H1 (cell line): ENCODE data around the gene ZNF611. TPM values are rescaled to one million over a fixed set of nuclear protein-coding genes. Genes with fewer than 3 reads are reported as not detected.

Source experiments
- CTCF ChIA-PET: fragments of 300-600 bp; sonication (Branson Sonifier 250); formaldehyde crosslinking; loops from one replicate; lab custom pipeline; 2021; ENCODE audit not compliant: partially characterized antibody; lab: Charles Lee
- POLR2A ChIA-PET: fragments of 300-600 bp; sonication (Branson Sonifier 250); formaldehyde crosslinking; loops from one replicate; lab custom pipeline; 2021; ENCODE audit warnings: inconsistent platforms; ENCODE audit not compliant: partially characterized antibody; lab: Charles Lee
- DNase-seq, 2 experiments: peaks; one replicate each; pipeline versions ENCODE4 v3.0.0 to v3.0.0-alpha.2; 2010 to 2022; ENCODE audit warnings: low spot score in 2 of 2, low read depth in 1 of 2, mixed read lengths in 1 of 2
- FAIRE-seq: peaks from 2 replicates; lab custom pipeline; 2011; peaks lifted over from hg19 to GRCh38; lab: Jason Lieb, UNC
- H2AFZ ChIP-seq: 2 replicates; pipeline ENCODE4 v1.8.1; 2012; ENCODE audit warnings: low read length, inconsistent platforms
- H2AK5ac ChIP-seq: 2 replicates; pipeline ENCODE4 v1.6.1; 2013; ENCODE audit warnings: low read depth, low read length
- H2BK120ac ChIP-seq: replicated peaks from 2 replicates; pipeline ENCODE3; 2013; ENCODE audit warnings: low read depth, low read length, inconsistent platforms
- H2BK12ac ChIP-seq: 2 replicates; pipeline ENCODE4 v1.6.1; 2013; ENCODE audit warnings: low read depth, low read length
- H2BK15ac ChIP-seq: 2 replicates; pipeline ENCODE4 v1.6.1; 2013; ENCODE audit warnings: low read length
- H2BK20ac ChIP-seq: 2 replicates; pipeline ENCODE4 v1.6.1; 2013; ENCODE audit warnings: low read length
- H2BK5ac ChIP-seq: 2 replicates; pipeline ENCODE4 v1.6.1; 2013; ENCODE audit warnings: low read depth, low read length
- H3K14ac ChIP-seq: 2 replicates; pipeline ENCODE4 v1.6.1; 2013; ENCODE audit warnings: inconsistent platforms; ENCODE audit not compliant: insufficient read length
- H3K18ac ChIP-seq: 2 replicates; pipeline ENCODE4 v1.6.1; 2013; ENCODE audit warnings: low read length; ENCODE audit errors: extremely low read depth
- H3K23ac ChIP-seq: 2 replicates; pipeline ENCODE4 v1.6.1; 2013; ENCODE audit warnings: inconsistent platforms; ENCODE audit not compliant: insufficient read length
- H3K23me2 ChIP-seq: 2 replicates; pipeline ENCODE4 v1.6.1; 2013; ENCODE audit warnings: low read depth, low read length
- H3K27ac ChIP-seq: 2 replicates; pipeline ENCODE4 v1.6.1; 2011; ENCODE audit warnings: low read depth, low read length, inconsistent platforms
- H3K27me3 ChIP-seq, 4 experiments: replicated peaks in 1 of 4; 1 replicate in 1 of 4; 2 replicates in 3 of 4; pipeline versions ENCODE4 v1.6.1 to v1.8.1; 2011 to 2013; ENCODE audit warnings: low read length in 3 of 4, mild to moderate bottlenecking in 3 of 4, inconsistent platforms in 2 of 4, mixed read lengths in 2 of 4, moderate library complexity in 1 of 4; ENCODE audit not compliant: control insufficient read depth in 3 of 4, insufficient read depth in 3 of 4; ENCODE audit errors: extremely low read depth in 1 of 4
- H3K36me3 ChIP-seq, 4 experiments: 2 replicates each; pipeline versions ENCODE4 v1.6.1 to v1.8.1; 2011 to 2013; ENCODE audit warnings: mild to moderate bottlenecking in 4 of 4, low read length in 3 of 4, moderate library complexity in 2 of 4, control low read depth in 1 of 4, inconsistent platforms in 1 of 4; ENCODE audit not compliant: insufficient read depth in 4 of 4, control insufficient read depth in 2 of 4
- H3K4ac ChIP-seq: replicated peaks from 2 replicates; pipeline ENCODE3; 2013; ENCODE audit warnings: low read length, low read depth, mixed read lengths, inconsistent platforms; ENCODE audit not compliant: insufficient read length
- H3K4me1 ChIP-seq, 4 experiments: replicated peaks in 1 of 4; 1 replicate in 1 of 4; 2 replicates in 3 of 4; pipeline versions ENCODE4 v1.6.1 to v1.8.1; 2011 to 2013; ENCODE audit warnings: low read length in 3 of 4, inconsistent platforms in 2 of 4, mixed read lengths in 1 of 4; ENCODE audit not compliant: insufficient read depth in 4 of 4, control insufficient read depth in 3 of 4
- H3K4me2 ChIP-seq, 2 experiments: 2 replicates each; pipeline versions ENCODE4 v1.6.1 to v1.8.1; 2011 to 2013; ENCODE audit warnings: low read depth in 2 of 2, low read length in 2 of 2, control low read depth in 1 of 2, inconsistent platforms in 1 of 2, mild to moderate bottlenecking in 1 of 2; ENCODE audit not compliant: insufficient read depth in 1 of 2
- H3K4me3 ChIP-seq, 4 experiments: fragments of 200-600, 300-600 bp in 1 of 4; sonication (generic), shearing (Covaris generic), sonication (Bioruptor Twin) in 1 of 4; 2 replicates each; pipeline versions ENCODE4 v1.5.1 to v1.8.1; 2011 to 2016; ENCODE audit warnings: low read length in 4 of 4, low read depth in 3 of 4, control low read depth in 2 of 4, inconsistent platforms in 2 of 4, mild to moderate bottlenecking in 2 of 4, mixed read lengths in 1 of 4, moderate library complexity in 1 of 4; ENCODE audit not compliant: insufficient read depth in 2 of 4; ENCODE audit errors: extremely low read depth in 1 of 4
- H3K56ac ChIP-seq: replicated peaks from 2 replicates; pipeline ENCODE3; 2013; ENCODE audit warnings: low read depth, mild to moderate bottlenecking, mixed read lengths, low read length, inconsistent platforms; ENCODE audit not compliant: insufficient read length
- H3K79me1 ChIP-seq: 2 replicates; pipeline ENCODE4 v1.6.1; 2013; ENCODE audit warnings: low read depth, low read length, control low read depth
- H3K79me2 ChIP-seq, 2 experiments: 2 replicates each; pipeline versions ENCODE4 v1.6.1 to v1.8.1; 2012 to 2013; ENCODE audit warnings: low read length in 2 of 2, mild to moderate bottlenecking in 2 of 2, inconsistent platforms in 1 of 2; ENCODE audit not compliant: insufficient read depth in 2 of 2, control insufficient read depth in 1 of 2
- H3K9ac ChIP-seq, 4 experiments: replicated peaks in 1 of 4; 1 replicate in 1 of 4; 2 replicates in 3 of 4; pipeline versions ENCODE4 v1.6.1 to v1.8.1; 2011 to 2013; ENCODE audit warnings: low read depth in 3 of 4, low read length in 3 of 4, control low read depth in 2 of 4, mild to moderate bottlenecking in 2 of 4, moderate library complexity in 2 of 4, inconsistent platforms in 1 of 4; ENCODE audit errors: extremely low read depth in 1 of 4
- H3K9me3 ChIP-seq, 2 experiments: 2 replicates each; pipeline versions ENCODE4 v1.6.1 to v1.8.1; 2012 to 2013; ENCODE audit warnings: mild to moderate bottlenecking in 2 of 2, moderate library complexity in 2 of 2, control low read depth in 1 of 2, inconsistent platforms in 1 of 2, low read depth in 1 of 2, low read length in 1 of 2, mixed read lengths in 1 of 2; ENCODE audit not compliant: insufficient read depth in 2 of 2
- H4K20me1 ChIP-seq, 2 experiments: replicated peaks in 1 of 2; 2 replicates each; pipeline versions ENCODE3 to v1.8.1; 2011 to 2013; ENCODE audit warnings: inconsistent platforms in 2 of 2, low read length in 2 of 2, mild to moderate bottlenecking in 1 of 2; ENCODE audit not compliant: insufficient read depth in 2 of 2, control insufficient read depth in 1 of 2
- H4K5ac ChIP-seq: 2 replicates; pipeline ENCODE4 v1.6.1; 2013; ENCODE audit warnings: low read length, low read depth, mixed read lengths, inconsistent platforms; ENCODE audit not compliant: insufficient read length
- H4K8ac ChIP-seq: 2 replicates; pipeline ENCODE4 v1.8.0; 2013; ENCODE audit warnings: mild to moderate bottlenecking, moderate library complexity, low read length, inconsistent platforms; ENCODE audit not compliant: insufficient read depth; ENCODE audit errors: extremely low read depth
- H4K91ac ChIP-seq: replicated peaks from 2 replicates; pipeline ENCODE3; 2013; ENCODE audit warnings: low read length, mixed read lengths, inconsistent platforms; ENCODE audit not compliant: insufficient read length
- CTBP2 ChIP-seq: IDR thresholded peaks from 2 replicates; pipeline ENCODE4 v1.7.0; 2011; ENCODE audit warnings: borderline replicate concordance, mild to moderate bottlenecking, moderate library complexity, mixed read lengths, low read length; ENCODE audit not compliant: insufficient read depth, insufficient read length
- GABPA ChIP-seq: IDR thresholded peaks from 2 replicates; pipeline ENCODE4 v1.6.1; 2011; ENCODE audit warnings: mild to moderate bottlenecking, low read length, moderate library complexity, borderline replicate concordance; ENCODE audit not compliant: insufficient read depth
- GTF2F1 ChIP-seq: IDR thresholded peaks from 2 replicates; pipeline ENCODE4 v1.6.1; 2012; ENCODE audit warnings: low read depth, low read length, improper control_type of control experiment, borderline replicate concordance
- JUN ChIP-seq: IDR thresholded peaks from 2 replicates; pipeline ENCODE4 v1.6.1; 2011; ENCODE audit warnings: low read depth, mild to moderate bottlenecking, improper control_type of control experiment, low read length
- KDM5A ChIP-seq: fragments of 200-600 bp; IDR thresholded peaks from 2 replicates; pipeline ENCODE4 v1.7.1; 2012; ENCODE audit warnings: mild to moderate bottlenecking, low read length, inconsistent platforms, mixed read lengths
- NANOG ChIP-seq: IDR thresholded peaks from 2 replicates; pipeline ENCODE4 v1.6.1; 2011; ENCODE audit warnings: low read length, low read depth, mild to moderate bottlenecking, inconsistent platforms; ENCODE audit not compliant: insufficient read depth, poor library complexity, severe bottlenecking
- NRF1 ChIP-seq: IDR thresholded peaks from 2 replicates; pipeline ENCODE4 v1.6.1; 2011; ENCODE audit warnings: mild to moderate bottlenecking, low read depth, low read length, improper control_type of control experiment
- RXRA ChIP-seq: IDR thresholded peaks from 2 replicates; pipeline ENCODE4 v1.6.1; 2011; ENCODE audit warnings: low read depth, mild to moderate bottlenecking, low read length, moderate library complexity; ENCODE audit not compliant: insufficient read depth
- WGBS, 2 experiments: shearing (Covaris generic) in 1 of 2; methylation state at CpG; one replicate each; pipeline versions ENCODE4 v1.1.6 to v1.1.7; 2013 to 2015; ENCODE audit warnings: low lambda C conversion rate in 2 of 2, mixed read lengths in 2 of 2, inconsistent platforms in 1 of 2, low coverage in 1 of 2, missing lambda C conversion rate in 1 of 2; ENCODE audit not compliant: insufficient replicate concordance in 2 of 2, insufficient coverage in 1 of 2, insufficient read length in 1 of 2; ENCODE audit errors: extremely low coverage in 1 of 2, missing lambda C conversion rate in 1 of 2; 5-methylcytosine and 5-hydroxymethylcytosine counted together
- polyA plus RNA-seq, 7 experiments: library from polyadenylated mRNA; depleted of rRNA in 3 of 7; stranded (reverse) in 5 of 7; unstranded in 2 of 7; fragments of >200 nt in 5 of 7; fragments of 200-250 nt in 2 of 7; gene quantifications; 1 replicate in 5 of 7; 2 replicates in 1 of 7; 4 replicates in 1 of 7; pipeline versions ENCODE4 v1.2.1 to v1.2.3, GENCODE V29; 2011 to 2013; ENCODE audit warnings: missing spikeins in 2 of 7, mixed read lengths in 2 of 7
- total RNA-seq: library from RNA; stranded (reverse); fragmentation: NEBNext Ultra II Directional; extraction: Animal tissue kit (Norgen Biotek cat#: 25700); gene quantifications from 2 replicates; pipeline ENCODE4 v1.2.1, GENCODE V29; 2021

The ZNF611 gene
- total and polyA plus RNA-seq, 2 of the 8 experiments (the other 6 are each of a cell fraction or from before 2014, with no cell fraction given): 1.9 to 19.0 TPM

DNA sequence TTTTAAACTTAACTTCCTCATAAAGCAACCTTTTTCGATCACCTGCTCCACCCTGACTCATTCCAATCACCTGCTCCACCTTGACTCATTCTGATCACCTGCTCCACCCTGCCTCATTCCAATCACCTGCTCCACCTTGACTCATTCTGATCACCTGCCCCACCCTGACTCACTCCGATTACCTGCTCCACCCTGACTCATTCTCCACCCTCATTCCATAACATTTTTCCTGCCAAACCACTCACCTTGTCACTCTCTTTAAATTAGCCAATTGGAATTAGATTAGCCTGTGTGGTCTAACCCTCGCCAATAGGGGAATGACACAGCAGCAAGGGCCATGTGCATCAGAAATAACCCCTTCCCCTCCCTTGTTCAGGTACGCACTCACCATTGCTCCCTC, 64.8 kb downstream of the ZNF611 start:
- FAIRE-seq (peak; percentile 55), DNase-seq (no peak)
- Histone ChIP-seq H2BK15ac (no peak overlapping the region), H3K36me3 (no peaks in the 10 kb centered on the region), H3K9ac (no peak overlapping the region), H3K27ac (no peak overlapping the region), H2BK20ac (no peak overlapping the region), H2BK5ac (no peak overlapping the region), H4K5ac (no peak overlapping the region), H4K20me1 (peaks cover 0 to 3% of the 10 kb centered on the region in 2 experiments), H3K9me3 (no peaks in the 10 kb centered on the region), H3K23ac (no peak overlapping the region), H4K8ac (no peak overlapping the region), H3K56ac (no peak overlapping the region), H3K79me2 (no peaks in the 10 kb centered on the region), H3K14ac (no peak overlapping the region), H3K18ac (no peak overlapping the region), H3K79me1 (no peaks in the 10 kb centered on the region), H3K4me1 (peaks cover 0 to 6% (median 4%) of the 10 kb centered on the region in 4 experiments; a peak in 4 of 7 replicates), H3K4ac (no peak overlapping the region), H2BK120ac (no peak overlapping the region), H2BK12ac (no peak overlapping the region), H3K4me2 (no peak overlapping the region), H2AK5ac (no peak overlapping the region), H4K91ac (no peak overlapping the region), H3K27me3 (no peaks in the 10 kb centered on the region), H3K23me2 (no peaks in the 10 kb centered on the region; the same call in 1 of the 2 replicates), H3K4me3 (no peak overlapping the region), H2AFZ (no peak overlapping the region)
- ChIA-PET CTCF (no interaction called here), POLR2A (no interaction called here)
- WGBS, 2 experiments: 85% methylated on average over 4 of the region's 4 CpGs; no CpG with 5 or more reads in 1 of the 2 experiments
- no peak for TF ChIP-seq KDM5A
- TF ChIP-seq RXRA: no peak
- TF ChIP-seq GABPA: no peak
- no peak for TF ChIP-seq JUN
- TF ChIP-seq GTF2F1: no peak
- TF ChIP-seq NRF1: no peak
- no peak for TF ChIP-seq CTBP2
- TF ChIP-seq NANOG: no peak
